Measurements from ENCODE around the gene TUBG2.
A peak's percentile ranks its signal among the peaks of the same experiment; 100 is the strongest.
"Not testable (repeated sequence)": the region's sequence is repeated elsewhere in the genome, so short reads cannot be mapped to it uniquely, and the experiment has no call there.

The TUBG2 gene
- 1.7 to 6.7 (median 3.8) reads per million in 17 experiments for total RNA-seq

DNA sequence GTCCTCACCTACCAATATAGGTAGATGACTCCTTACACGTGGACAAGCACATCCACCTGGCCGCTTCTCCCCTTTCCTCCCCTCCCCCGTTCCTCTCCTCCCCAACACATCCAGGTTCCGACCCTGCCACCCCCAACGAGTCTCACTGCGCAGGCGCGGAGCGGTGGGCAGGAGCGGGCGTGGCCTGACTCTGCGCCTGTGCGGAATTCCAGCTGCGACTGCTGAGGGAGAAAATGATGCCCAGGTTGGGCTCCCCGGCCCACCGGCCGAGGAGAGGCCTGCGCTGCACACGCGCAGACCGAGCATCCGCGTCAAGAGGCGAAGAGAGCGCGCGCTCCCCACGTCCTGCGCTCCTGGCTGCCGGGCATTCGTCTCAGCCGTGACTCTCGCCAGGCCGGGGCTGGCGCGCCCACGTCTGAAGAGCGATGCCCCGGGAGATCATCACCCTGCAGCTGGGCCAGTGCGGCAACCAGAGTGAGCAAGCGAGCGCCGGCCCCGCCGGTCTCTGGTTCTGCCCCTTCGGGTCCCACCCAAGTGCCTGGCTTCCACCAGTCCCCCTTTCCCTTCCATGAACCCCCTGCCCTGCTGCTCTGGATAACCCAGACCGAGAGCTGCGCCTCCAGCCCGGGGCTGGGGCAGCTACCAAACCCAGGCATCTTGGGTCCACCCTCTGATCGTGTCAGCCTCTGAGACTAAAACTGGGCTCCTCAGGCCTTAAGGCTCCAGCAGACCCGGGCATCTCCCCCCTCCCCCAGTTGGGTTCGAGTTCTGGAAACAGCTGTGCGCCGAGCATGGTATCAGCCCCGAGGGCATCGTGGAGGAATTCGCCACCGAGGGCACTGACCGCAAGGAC, at the start of gene TUBG2:
TSS of gene TUBG2 (plus strand) at position 206 of the 853 bp plus-strand sequence. CDS start at position 426, 220 bp downstream.
- peak; percentile 80 to 93 (median 87) for DNase-seq

DNA sequence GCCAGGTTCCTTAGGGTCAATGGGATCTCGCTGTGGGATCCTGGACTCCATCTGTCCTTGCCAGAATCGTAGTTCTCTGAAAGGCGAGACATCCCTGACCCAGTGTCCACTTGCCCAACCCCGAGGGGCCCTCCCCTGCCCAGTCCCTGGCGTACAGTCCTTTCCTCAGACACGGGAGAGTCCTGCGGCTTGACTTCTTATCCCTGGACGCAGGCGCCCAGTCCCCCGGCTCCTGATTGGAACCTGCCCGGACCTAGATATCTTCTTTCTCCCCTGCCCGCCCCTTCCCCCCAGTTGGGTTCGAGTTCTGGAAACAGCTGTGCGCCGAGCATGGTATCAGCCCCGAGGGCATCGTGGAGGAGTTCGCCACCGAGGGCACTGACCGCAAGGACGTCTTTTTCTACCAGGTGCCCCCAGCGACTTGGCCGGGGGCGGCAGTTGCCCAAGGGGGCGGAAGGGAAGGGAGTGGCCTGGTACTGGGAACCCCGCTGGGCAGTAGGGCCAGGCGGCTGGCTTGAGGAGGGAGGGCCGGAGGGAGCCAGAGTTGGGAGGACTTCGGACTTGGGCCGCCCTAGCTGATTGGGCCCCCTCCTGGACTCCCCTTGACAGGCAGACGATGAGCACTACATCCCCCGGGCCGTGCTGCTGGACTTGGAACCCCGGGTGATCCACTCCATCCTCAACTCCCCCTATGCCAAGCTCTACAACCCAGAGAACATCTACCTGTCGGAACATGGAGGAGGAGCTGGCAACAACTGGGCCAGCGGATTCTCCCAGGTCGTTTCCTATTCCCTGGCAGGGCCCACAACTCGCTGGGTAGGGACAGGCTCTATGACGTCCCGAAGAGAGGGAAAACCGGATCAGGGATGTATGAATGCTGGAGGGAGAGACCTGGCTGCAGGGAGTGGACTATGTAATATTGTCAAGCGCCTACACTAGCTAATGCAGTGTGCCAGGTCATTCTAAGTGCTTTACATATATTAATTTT, 49.0 kb upstream of the TUBG2 start:
- DNase-seq: peak in 2 of 4 experiments; percentile 19 to 47

DNA sequence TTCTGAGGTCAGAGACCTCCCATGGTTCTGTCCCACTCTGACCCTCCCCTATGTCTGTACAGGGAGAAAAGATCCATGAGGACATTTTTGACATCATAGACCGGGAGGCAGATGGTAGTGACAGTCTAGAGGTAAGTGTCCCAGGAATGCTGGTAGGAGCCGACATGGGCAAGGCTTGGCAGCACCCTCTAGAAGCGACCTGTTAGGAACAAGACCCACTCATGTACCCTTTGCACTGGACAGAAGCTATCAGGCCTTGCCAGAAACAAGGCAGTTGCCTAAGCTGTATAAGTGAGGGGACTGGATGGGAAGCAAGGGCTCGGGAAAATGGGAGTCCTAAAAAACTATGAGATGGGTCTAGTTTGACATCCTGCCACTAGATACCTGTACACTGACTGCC, 47.1 kb upstream of the TUBG2 start:
- DNase-seq: no peak

DNA sequence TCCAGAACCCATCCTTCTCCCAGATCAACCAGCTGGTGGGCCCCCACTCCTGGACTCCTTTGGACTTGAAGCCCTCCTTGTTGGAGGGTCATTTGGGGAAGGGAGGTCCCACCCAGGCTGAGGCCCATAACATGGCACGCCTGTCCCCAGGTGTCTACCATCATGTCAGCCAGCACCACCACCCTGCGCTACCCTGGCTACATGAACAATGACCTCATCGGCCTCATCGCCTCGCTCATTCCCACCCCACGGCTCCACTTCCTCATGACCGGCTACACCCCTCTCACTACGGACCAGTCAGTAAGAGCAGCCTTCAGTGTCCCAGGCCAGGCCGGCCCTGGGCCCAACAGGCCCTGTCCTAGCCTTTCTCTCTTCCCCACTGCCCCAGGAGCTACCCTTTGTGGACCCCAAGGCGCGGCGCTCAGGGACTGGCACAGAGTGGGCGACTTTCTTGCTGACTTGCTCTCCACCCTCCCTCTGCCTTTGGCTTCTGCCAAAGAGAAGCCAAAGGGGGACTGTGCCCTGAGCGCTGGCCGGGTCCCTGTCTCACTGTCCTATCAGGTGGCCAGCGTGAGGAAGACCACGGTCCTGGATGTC, 45.3 kb upstream of the TUBG2 start:
- no peak for DNase-seq

DNA sequence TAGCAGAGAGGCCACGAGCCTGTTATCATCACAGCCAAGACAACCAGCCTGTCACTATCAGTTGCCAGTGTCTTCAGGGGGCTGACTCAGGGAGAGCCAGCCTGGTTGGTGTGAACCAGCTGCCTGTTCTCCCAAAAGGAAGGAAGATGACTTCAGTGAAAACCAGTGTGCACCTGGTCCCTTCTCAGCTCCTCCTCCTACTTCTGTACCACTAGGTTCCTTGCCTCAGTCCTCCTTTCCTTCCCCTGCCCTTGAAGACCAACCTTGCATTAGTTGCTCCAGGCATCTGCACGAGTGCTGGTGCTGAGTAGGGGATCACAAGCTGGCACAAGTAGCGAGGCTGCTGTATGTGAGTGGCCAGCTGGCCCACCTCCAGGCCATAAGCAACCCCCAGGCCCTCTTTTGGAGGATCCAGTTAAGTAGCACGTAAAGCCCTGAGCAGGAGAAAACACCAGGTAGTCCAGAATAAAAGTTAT, 41.1 kb upstream of the TUBG2 start:
- no peak for DNase-seq

DNA sequence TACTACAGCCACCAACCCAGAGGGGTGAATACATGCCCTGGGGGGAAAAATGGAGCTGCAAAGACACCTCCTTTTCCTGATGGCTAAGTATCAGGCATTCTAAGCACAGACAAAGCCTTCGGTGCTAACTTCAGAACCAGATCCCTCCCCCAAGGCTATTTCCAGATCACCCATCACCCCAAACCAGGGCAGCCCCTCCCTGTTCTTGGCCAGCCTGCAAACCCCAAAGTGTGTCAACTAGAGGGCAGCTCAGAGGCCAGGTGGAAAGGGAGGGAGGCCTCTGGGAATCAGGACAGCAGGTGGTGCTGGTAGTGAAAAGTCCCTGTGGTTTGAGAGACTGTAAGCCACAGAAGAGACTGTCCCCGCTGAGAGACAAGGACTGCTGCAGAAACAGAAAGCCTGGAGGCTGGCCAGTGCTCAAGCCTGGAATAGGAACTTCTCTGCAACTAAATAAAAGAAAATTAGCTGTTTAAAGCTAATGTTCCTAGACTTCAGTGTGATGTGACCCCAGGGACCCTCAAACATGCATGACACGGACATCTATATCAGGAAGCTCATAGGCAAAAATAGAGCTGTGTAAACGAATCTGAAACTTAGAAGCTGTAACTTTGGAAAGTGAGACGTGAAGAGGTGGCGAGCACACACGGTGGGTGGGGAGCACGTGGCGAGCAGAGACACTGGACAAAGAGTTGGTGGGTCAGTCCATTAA, 40.5 kb upstream of the TUBG2 start:
- DNase-seq: no peak

DNA sequence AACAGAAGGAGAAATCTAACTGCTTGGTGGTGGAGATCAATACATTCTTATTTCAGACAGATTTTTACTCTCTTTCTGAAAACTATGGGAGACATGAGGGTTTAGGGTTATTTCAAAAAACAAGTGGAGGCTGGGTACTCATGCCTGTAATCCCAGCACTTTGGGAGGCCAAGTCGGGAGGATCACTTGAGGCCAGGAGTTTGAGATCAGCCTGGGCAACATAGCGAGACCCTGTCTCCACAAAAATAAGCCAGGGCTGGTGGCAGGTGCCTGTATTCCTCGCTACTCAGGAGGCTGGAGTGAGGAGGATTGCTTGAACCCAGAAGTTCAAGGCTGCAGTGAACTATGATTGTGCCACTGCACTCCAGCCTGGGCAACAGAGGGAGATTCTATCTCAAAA, 37.1 kb upstream of the TUBG2 start:
- not testable (repeated sequence) for DNase-seq

DNA sequence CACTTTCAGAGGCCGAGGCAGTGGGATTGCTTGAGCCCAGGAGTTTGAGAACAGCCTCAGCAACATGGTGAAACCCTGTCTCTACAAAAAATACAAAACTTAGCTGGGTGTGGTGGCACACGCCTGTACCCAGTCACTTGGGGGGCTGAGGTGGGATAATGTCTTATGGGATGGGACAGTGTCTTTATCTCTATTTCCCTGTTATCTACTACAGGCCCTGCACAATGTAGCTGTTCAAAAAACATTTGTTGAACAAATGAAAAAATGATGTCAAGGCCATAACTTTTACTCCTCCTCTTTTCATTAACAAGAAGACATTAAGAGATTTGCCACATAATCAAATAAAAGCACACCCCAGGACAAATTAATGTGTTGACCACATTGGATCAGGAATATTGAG, 35.8 kb upstream of the TUBG2 start:
- DNase-seq: no peak

DNA sequence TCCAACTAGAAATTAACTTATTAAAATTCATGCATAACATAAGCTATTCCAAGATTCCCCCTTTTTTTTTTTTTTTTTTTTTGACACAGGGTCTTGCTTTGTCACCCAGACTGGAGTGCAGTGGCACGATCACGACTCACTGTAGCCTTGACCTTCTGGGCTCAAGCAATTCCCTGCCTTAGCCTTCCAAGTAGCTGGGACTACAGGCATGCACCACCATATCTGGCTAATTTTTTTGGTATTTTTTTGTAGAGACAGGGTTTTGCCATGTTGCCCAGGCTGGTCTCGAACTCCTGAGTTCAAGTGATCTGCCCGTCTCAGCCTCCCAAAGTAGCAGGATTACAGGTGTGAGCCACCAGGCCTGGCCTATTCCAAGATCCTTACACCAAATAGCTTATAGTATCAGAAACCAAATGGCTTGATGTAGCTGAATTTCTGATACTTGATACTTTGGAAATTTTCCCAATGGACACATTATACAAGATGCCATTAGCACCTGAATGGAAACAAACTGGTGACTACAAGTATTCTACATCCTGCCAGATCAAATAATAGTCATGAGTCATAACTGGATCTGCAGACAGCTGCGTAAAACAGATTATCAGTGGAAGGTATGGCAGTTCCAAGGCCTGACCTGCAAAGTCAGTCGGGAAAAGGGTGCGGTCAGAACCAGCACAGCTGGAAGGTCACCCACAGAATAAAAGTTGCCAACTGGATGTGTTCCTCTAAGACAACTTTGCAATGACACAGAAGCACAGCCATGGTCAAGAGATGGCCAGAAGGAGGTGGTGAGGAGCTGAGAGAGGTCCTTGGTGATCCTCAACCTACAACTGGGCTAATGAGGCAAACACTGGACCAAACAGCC, 35.1 kb upstream of the TUBG2 start:
- DNase-seq: no peak

DNA sequence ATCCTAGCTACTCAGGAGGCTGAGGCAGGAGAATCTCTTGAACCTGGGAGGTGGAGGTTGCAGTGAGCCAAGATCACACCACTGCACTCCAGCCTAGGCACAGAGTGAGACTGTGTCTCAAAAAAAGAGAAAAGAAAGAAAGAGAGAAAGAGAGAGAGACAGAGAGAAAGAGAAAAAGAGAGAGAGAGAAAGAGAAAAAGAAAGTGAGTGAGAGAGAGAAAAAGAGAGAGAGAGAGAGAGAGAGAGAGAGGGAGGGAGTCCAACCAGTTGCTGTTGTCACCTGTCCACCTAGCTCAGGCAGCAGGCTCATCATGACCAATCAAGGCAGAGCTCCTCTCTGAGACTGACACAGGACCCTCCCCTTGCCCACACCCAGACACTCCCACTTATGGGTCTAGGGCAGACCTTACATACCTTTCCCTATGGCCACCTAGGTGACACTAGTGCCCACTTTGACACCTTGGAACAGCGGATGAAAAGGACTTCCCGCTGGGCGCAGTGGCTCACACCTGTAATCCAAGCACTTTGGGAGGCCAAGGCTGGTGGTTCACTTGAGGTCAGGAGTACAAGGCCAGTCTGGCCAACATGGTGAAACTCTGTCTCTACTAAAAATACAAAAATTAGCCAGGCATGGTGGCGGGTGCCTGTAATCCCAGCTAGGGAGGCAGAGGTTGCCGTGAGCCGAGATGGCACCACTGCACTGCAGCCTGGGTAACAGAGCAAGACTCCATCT, 31.9 kb upstream of the TUBG2 start:
- not testable (repeated sequence) for DNase-seq

DNA sequence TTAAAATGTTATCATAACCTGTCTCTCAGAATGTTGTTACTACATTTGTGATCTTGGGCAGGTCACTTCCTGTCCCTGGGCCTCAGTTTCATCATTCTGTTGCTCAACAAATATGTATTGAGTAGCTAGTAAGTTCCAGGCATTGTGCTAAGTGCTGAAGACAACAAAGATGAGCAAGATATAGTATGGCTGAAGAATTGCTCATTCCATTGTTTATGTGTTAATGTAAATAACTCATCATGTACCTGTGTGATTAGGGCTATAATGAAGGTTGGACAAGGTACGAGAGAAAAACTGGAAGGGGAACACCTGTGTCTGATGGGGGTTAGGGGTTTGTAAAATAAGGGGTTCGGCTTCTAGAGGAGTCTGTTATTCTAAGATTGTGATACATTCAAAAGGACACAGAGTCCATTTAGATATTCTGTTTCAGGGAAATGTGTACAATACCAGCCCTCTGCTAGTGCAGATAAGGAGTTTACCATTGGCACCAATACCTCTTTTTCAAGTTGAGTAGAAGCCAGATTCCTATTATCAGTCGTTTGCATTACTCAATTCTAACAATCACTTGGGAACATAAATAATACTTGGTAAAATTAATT, 29.6 kb upstream of the TUBG2 start:
- peak in 3 of 4 experiments; percentile 2 to 38 (median 27) for DNase-seq

DNA sequence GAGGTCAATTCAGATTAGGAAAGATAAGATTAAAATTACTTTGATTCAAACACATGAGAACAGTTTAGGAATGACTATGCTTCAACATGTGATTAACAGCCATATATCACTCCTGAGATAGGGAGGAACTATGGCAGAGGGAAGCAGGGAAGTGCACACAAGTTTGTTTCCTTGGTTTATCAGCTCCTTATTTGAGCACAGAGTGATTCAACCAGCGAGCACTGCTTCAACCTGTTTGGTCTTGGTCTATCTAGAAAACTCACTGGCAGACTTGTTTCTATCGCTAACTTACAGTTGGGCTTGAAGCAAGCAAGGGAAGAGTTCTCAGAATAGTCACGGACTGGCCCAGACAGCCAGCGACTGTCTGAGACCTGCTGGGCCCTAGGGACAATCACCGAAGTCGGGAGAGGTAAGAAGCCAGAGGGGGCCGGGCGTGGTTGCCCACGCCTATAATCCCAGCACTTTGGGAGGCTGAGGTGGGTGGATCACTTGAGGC, 26.1 kb upstream of the TUBG2 start:
- DNase-seq: no peak

DNA sequence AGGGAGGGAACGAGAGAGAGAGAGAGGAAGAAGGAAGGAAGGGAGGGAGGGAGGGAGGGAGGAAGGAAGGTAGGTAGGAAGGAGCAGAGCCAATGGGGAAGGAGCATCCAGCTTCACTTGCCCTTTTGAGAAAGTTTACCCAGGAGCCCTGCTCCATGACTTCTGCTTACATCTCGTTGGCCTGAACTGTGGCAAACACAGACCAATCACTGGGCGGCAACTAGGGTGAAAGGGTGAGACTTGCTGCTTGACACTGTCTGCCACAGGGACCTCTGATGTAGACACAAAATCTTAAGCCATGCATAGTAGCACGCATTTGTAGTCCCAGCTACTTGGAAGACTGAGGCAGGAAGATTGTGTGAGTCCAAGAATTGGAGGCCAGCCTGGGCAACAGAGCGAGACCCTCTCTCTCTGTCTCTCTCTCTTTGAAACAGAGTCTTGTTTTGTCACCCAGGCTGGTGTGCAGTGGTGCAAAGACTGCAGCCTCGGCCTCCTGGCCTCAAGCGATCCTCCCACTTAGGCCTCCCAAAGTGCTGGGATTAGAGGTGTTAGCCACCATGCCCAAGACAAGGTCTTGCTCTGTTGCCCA, 19.5 kb upstream of the TUBG2 start:
- no peak for DNase-seq

DNA sequence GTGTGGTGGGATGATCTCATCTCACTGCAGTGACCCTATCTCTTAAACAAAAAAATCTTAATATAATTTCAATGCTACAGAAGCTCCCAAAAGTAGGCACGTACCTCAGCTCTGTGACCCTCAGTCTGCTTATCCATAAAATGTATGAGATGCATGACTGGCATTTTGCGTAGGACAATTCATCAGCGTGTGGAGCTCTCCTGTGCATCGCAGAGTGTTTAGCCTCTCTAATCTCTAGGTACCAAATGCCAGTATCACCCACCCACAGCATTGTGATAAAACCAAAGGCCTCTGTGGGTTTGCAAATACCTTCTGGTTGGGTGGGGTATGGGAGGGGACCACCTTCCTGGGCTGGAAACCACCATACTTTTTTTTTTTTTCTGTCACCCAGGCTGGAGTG, 19.0 kb upstream of the TUBG2 start:
- DNase-seq: no peak

DNA sequence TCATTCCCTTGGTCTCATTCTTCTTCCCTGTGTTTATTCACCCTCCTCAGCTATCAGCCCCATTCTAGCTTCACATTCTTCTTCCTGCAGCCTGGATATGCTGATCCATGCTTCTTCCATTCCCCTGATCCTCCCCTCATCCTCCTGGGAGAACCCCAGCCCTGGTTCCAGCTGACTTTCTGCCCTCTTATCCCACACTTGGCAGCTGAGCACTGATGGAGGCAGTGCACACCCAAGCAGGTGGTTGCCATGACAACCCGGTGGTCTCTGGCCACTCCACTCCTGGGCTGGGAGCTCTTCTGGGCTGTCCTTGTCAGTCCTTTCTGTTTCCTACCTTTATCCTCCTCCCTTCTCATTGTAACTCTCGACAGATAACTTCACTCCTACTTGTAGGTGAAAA, 16.7 kb upstream of the TUBG2 start:
- DNase-seq: no peak

DNA sequence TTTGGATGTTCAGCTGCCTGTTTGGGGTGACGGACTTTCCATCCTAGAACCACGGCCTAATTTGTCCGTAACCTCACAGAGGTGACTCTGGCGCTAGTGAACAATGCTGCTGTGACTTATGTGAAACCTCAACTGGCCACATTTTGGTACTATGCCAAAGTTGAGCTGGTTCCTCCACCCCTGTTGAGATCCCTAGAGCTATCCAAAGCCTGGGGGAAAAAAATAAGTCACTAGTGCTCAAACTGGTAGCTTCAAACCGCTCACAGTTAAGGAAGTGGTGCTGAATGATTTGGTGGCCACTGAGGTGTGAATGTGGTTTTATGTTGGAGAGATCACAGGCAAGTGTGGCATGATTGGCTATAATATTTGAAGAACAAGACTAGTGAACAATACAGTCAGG, 11.3 kb upstream of the TUBG2 start:
- no peak for DNase-seq

DNA sequence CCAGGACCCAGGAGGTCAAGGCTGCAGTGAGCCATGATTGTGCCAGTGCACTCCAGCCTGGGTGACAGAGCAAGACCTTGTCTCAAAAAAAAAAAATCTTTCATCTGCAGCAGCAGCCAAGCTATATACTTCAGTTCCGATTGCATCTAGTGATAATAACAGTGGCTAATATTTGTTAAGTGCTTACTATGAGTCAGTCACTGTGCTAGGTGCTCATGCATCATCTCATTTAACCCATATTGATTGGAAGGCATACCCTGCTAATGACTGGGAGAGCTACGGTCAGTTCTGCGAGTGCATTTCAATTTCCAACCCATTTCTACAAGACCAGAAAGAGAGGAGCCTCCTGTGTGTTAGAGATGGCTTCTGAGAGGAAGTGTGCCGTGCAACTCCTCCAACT, 7.7 kb upstream of the TUBG2 start:
- no peak for DNase-seq

DNA sequence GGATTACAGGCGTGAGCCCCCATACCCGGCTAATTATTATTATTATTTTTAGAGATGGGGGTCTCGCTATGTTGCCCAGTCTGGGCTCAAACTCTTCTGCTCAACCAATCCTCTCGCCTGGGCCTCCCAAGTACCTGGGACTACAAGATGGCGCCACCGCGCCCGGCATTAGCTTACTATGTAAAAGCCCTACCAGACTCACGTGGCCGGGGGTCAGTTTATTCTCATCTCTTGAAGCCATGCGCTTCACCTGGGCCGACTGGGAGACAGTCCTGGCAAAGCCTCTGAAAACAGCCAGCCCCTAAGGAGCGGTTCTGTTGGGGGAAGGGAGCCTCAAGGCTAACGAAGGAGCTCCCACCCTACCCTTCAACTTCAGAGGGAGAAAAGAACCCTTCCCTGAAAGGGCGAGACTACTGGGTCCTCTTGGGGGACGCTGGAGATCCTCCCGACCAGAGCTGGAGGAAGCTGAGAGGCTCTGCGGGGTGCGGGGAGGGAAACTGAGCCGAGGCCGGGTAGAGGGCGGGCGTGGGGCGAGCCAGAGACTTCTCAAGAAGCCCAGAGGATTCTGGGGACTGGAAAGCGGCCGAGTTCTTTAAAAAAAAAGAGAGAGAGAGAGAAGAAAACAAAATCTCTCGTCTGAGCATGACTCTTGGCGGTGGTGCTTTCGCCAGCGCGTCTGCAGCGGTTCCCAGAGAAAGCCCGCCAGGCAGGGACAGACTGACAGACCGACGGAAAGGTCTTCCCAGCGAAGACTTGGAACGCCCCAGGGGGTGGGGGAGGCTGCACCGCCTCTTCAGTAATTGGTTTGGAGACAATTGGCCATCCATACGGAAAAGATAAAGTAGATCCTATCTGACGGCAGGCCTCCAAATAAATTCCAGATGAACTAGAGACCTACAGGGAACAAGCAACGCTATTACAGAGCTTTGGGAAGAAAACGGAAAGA, 5.6 kb upstream of the TUBG2 start:
- DNase-seq: peak in 1 of 4 experiments; percentile 18

Measured in suppressor macrophage (primary cell).